Esophagus squamous epithelium (tissue), 5 donors: Measurements from ENCODE around the gene DNAJC5G. TPM values are rescaled to one million over a fixed set of nuclear protein-coding genes. Genes with fewer than 3 reads are reported as not detected.

Experiments
- DNase-seq: peaks from one replicate; lab custom pipeline; 2025; lab: John Stamatoyannopoulos, UW
- H3K27ac ChIP-seq, 4 donors: fragments of 200-600 bp; sonication (generic); one replicate each; pipeline ENCODE4 v1.5.1; 2016 to 2019; ENCODE audit warnings: mild to moderate bottlenecking in 1 of 4
- H3K27me3 ChIP-seq, 4 donors: fragments of 200-600 bp; sonication (generic); 1 replicate in 3 of 4; 2 replicates in 1 of 4; pipeline versions ENCODE4 v1.5.1 to v1.6.0; 2017 to 2021; ENCODE audit warnings: antibody characterized with exemption in 1 of 4
- H3K36me3 ChIP-seq, 3 donors: fragments of 200-600 bp; sonication (generic); one replicate each; pipeline ENCODE4 v1.5.1; 2016 to 2019
- H3K4me1 ChIP-seq, 3 donors: fragments of 200-600 bp; sonication (generic); one replicate each; pipeline ENCODE4 v1.5.1; 2017 to 2019
- H3K4me3 ChIP-seq, 4 donors: fragments of 200-600 bp; sonication (generic); 1 replicate in 3 of 4; 2 replicates in 1 of 4; pipeline ENCODE4 v1.5.1; 2016 to 2019; ENCODE audit warnings: mild to moderate bottlenecking in 2 of 4, moderate library complexity in 1 of 4
- H3K9me3 ChIP-seq, 3 donors: fragments of 200-600 bp; sonication (generic); one replicate each; pipeline ENCODE4 v1.5.1; 2016 to 2019
- CTCF ChIP-seq, 6 experiments: fragments of 450-650 bp in 4 of 6; fragments of 200-600 bp in 2 of 6; sonication (generic) in 2 of 6; IDR thresholded peaks; one replicate each; pipeline ENCODE4 v1.5.1; 2016 to 2019; ENCODE audit warnings: antibody characterized with exemption in 6 of 6, mild to moderate bottlenecking in 4 of 6, moderate library complexity in 4 of 6
- POLR2A ChIP-seq, 4 donors: fragments of 450-650 bp; IDR thresholded peaks; one replicate each; pipeline ENCODE4 v1.6.1; 2017; ENCODE audit warnings: antibody characterized with exemption in 4 of 4, mild to moderate bottlenecking in 4 of 4, moderate library complexity in 3 of 4
- WGBS, 2 donors: methylation state at CpG; one replicate each; pipeline ENCODE4 v1.1.5; 2018; 5-methylcytosine and 5-hydroxymethylcytosine counted together
- intact Hi-C: fragments of 100-400 bp; cut with DNase I; formaldehyde crosslinking; loops from one replicate; pipeline ENCODE4 v1.15.0; 2022
- total RNA-seq, 4 donors: library from RNA; depleted of rRNA; stranded (reverse); fragments of >200 nt; gene quantifications; one replicate each; pipeline ENCODE4 v1.1.0, GENCODE V29; 2016
- donor health status: DM: yes; HTN: yes; CAD: no.

Gene DNAJC5G
- total RNA-seq, 4 donors from 2014 or later = 0.38 TPM; not detected in 3

GRCh38 chr2:27281442-27281841, 6.2 kb downstream of the DNAJC5G start:
- DNase-seq = no peak
- Histone ChIP-seq H3K4me3 (no peak overlapping the region), H3K9me3 (no peaks in the 10 kb centered on the region), H3K27ac (no peak overlapping the region), H3K27me3 (peaks cover 0 to 61% (median 0%) of the 10 kb centered on the region in 4 donors), H3K36me3 (no peaks in the 10 kb centered on the region), H3K4me1 (no peaks in the 10 kb centered on the region)
- TF ChIP-seq CTCF (IDR thresholded peaks at IDR 0.05) = no peak
- TF ChIP-seq POLR2A (IDR thresholded peaks at IDR 0.05) = no peak
- intact Hi-C loops = no loop called here
- 56% methylated on average over 2 to 3 of the region's 3 CpGs for WGBS, 2 donors

DNA sequence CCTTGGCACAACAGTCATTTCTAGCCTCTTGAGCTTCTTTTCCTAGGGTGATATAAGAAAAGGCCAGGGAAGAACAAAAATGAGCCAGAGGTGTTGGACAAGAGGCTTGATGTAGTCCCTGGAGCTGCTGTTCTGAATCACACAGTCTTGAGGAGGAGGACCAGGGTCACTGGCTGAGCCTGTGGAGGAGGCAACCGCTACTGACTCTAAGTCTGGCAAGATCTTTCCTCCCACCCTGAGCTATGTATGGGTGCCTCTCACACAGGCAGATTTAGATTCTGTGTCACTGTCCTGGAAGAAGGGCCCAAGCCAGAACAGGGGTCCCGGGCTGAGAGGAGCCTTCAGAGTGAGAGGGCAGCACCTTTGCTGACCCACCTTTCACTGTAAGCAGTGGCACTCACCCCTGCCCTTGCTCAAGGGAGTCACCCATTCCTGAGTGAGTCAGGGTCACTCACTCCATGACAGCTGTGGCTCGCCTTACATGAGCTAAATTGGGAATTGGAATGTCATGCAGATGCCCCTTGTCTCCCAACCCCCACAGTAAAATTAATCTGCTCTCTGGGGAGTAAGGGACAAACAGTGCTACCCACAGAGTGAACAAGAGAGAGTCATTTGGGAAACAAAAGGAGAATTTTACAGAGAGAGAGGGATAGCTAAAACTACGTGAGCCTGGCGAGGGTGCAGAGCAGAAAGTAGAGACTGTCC, 6.8 kb downstream of the DNAJC5G start, which contains the start of gene TRIM54:
TRIM54 (plus strand) TSS at position 575 of the 705 bp plus-strand sequence. CDS start 303 bp downstream, outside the sequence.
- H3K27me3 ChIP-seq = peaks cover 0 to 59% (median 0%) of the 10 kb centered on the region in 4 donors
- H3K36me3 ChIP-seq = no peaks in the 10 kb centered on the region
- H3K4me3 ChIP-seq = no peak within 1 kb of the TSS
- intact Hi-C loops = no loop called here
- WGBS, 2 donors = 61 to 81% methylated on average over 3 to 5 of the region's 5 CpGs
- H3K4me1 ChIP-seq = no peaks in the 10 kb centered on the region
- H3K27ac ChIP-seq = no peak within 1 kb of the TSS
- H3K9me3 ChIP-seq = no peaks in the 10 kb centered on the region
- no peak for TF ChIP-seq CTCF (IDR thresholded peaks at IDR 0.05)
- no peak for TF ChIP-seq POLR2A (IDR thresholded peaks at IDR 0.05)
- no peak for DNase-seq

- intact Hi-C loops = no loop called here
Observed at GRCh38 chr2:27282892-27283291, 7.7 kb downstream of the DNAJC5G start.

GRCh38 chr2:27284996-27285395, 9.8 kb downstream of the DNAJC5G start:
- Histone ChIP-seq H3K36me3 (no peaks in the 10 kb centered on the region), H3K27me3 (peaks cover 0 to 66% (median 0%) of the 10 kb centered on the region in 4 donors), H3K27ac (no peak overlapping the region), H3K9me3 (no peaks in the 10 kb centered on the region), H3K4me3 (no peak overlapping the region), H3K4me1 (no peaks in the 10 kb centered on the region)
- intact Hi-C loops = no loop called here
- no peak for TF ChIP-seq POLR2A (IDR thresholded peaks at IDR 0.05)
- no peak for TF ChIP-seq CTCF (IDR thresholded peaks at IDR 0.05)
- no peak for DNase-seq
- WGBS, 2 donors = 43 to 79% methylated on average over 1 of the region's 1 CpG

More at GRCh38 chr2:27282892-27283291, 7.7 kb downstream of the DNAJC5G start:
- 31 to 34% methylated on average over 4 of the region's 5 CpGs for WGBS, 2 donors
- H3K4me1 ChIP-seq = no peaks in the 10 kb centered on the region
- no peak overlapping the region for H3K27ac ChIP-seq
- H3K9me3 ChIP-seq = no peaks in the 10 kb centered on the region
- no peak for DNase-seq
- no peaks in the 10 kb centered on the region for H3K36me3 ChIP-seq
- peaks cover 0 to 59% (median 0%) of the 10 kb centered on the region in 4 donors for H3K27me3 ChIP-seq
- no peak overlapping the region for H3K4me3 ChIP-seq
- TF ChIP-seq CTCF (IDR thresholded peaks at IDR 0.05) (no peak), POLR2A (IDR thresholded peaks at IDR 0.05) (no peak)

DNA sequence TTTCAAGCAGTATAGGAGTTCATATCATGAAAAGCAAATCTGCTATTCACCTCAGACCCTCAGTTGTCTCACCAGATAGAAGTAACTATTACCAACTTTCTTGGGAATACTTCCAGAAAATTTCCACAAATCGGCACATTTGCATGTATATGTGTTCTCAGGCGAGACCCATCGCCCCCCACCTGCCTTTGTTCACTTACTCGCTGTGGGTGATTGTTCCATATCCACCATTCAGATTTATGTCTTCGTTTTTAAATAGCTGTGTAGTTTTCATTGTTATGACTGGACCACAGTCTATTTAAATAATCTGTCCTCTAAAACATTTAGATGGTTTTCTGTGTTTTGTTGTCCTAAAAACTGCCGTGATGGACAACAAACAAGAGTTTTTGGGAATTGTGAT, 10.2 kb downstream of the DNAJC5G start:
- Histone ChIP-seq H3K9me3 (no peaks in the 10 kb centered on the region), H3K36me3 (no peaks in the 10 kb centered on the region), H3K4me3 (no peak overlapping the region), H3K27ac (no peak overlapping the region), H3K27me3 (peaks cover 0 to 65% (median 0%) of the 10 kb centered on the region in 4 donors), H3K4me1 (no peaks in the 10 kb centered on the region)
- intact Hi-C loops = no loop called here
- TF ChIP-seq POLR2A (IDR thresholded peaks at IDR 0.05) (no peak), CTCF (IDR thresholded peaks at IDR 0.05) (no peak)
- 65 to 74% methylated on average over 6 of the region's 6 CpGs for WGBS, 2 donors
- no peak for DNase-seq
